KOPT-K1 (cell line): Measurements from ENCODE around the gene SDK2.

Source experiments
- H3K27ac ChIP-seq: fragments of 200-600 bp; sonication (generic); 2 replicates; pipeline ENCODE4 v1.5.1; 2016; ENCODE audit warnings: antibody characterized with exemption, mild to moderate bottlenecking, low read depth, low read length; ENCODE audit not compliant: poor library complexity, severe bottlenecking
- H3K36me3 ChIP-seq: fragments of 200-600 bp; sonication (generic); 2 replicates; pipeline ENCODE4 v1.5.1; 2017; ENCODE audit warnings: antibody characterized with exemption, mild to moderate bottlenecking, low read length, moderate library complexity; ENCODE audit not compliant: insufficient read depth
- H3K9me3 ChIP-seq: fragments of 200-600 bp; sonication (generic); 2 replicates; pipeline ENCODE4 v1.5.1; 2017; ENCODE audit warnings: antibody characterized with exemption, low read length, mild to moderate bottlenecking; ENCODE audit not compliant: insufficient read depth, poor library complexity, severe bottlenecking

Gene SDK2

GRCh38 chr17:73423159-73423715 is 221.0 kb downstream of the SDK2 start:
- no peaks in the 10 kb centered on the region for H3K9me3 ChIP-seq
- H3K27ac ChIP-seq: no peak overlapping the region
- no peaks in the 10 kb centered on the region; the same call in 1 of the 2 replicates for H3K36me3 ChIP-seq

- H3K27ac ChIP-seq: no peak overlapping the region
- H3K36me3 ChIP-seq: no peaks in the 10 kb centered on the region; the same call in 1 of the 2 replicates
- no peaks in the 10 kb centered on the region for H3K9me3 ChIP-seq
Observed at GRCh38 chr17:73422121-73422520, 222.1 kb downstream of the SDK2 start.

GRCh38 chr17:73420897-73421296 is 223.3 kb downstream of the SDK2 start:
- H3K36me3 ChIP-seq: no peaks in the 10 kb centered on the region; the same call in 1 of the 2 replicates
- H3K27ac ChIP-seq: no peak overlapping the region
- no peaks in the 10 kb centered on the region for H3K9me3 ChIP-seq

GRCh38 chr17:73419881-73420280 is 224.4 kb downstream of the SDK2 start:
- Histone ChIP-seq H3K36me3 (no peaks in the 10 kb centered on the region; the same call in 1 of the 2 replicates), H3K9me3 (no peaks in the 10 kb centered on the region), H3K27ac (no peak overlapping the region)

- H3K27ac ChIP-seq: no peak overlapping the region
- no peaks in the 10 kb centered on the region for H3K9me3 ChIP-seq
- no peaks in the 10 kb centered on the region; the same call in 1 of the 2 replicates for H3K36me3 ChIP-seq
Observed at GRCh38 chr17:73419051-73419450, 225.2 kb downstream of the SDK2 start.

- no peaks in the 10 kb centered on the region for H3K9me3 ChIP-seq
- no peaks in the 10 kb centered on the region for H3K36me3 ChIP-seq
- no peak overlapping the region for H3K27ac ChIP-seq
Observed at GRCh38 chr17:73415782-73416181, 228.5 kb downstream of the SDK2 start.

GRCh38 chr17:73414171-73414955 is 229.9 kb downstream of the SDK2 start:
- no peaks in the 10 kb centered on the region for H3K9me3 ChIP-seq
- no peaks in the 10 kb centered on the region for H3K36me3 ChIP-seq
- no peak overlapping the region for H3K27ac ChIP-seq

- Histone ChIP-seq H3K9me3 (no peaks in the 10 kb centered on the region), H3K27ac (no peak overlapping the region), H3K36me3 (no peaks in the 10 kb centered on the region)
Observed at GRCh38 chr17:73412914-73413313, 231.3 kb downstream of the SDK2 start.

- Histone ChIP-seq H3K9me3 (no peaks in the 10 kb centered on the region), H3K27ac (no peak overlapping the region), H3K36me3 (no peaks in the 10 kb centered on the region)
Observed at GRCh38 chr17:73411313-73411747, 232.9 kb downstream of the SDK2 start.

- Histone ChIP-seq H3K9me3 (no peaks in the 10 kb centered on the region), H3K27ac (no peak overlapping the region)
Observed at GRCh38 chr17:73410586-73411312, 233.5 kb downstream of the SDK2 start.

GRCh38 chr17:73404246-73404645 is 240.0 kb downstream of the SDK2 start:
- Histone ChIP-seq H3K27ac (no peak overlapping the region), H3K36me3 (no peaks in the 10 kb centered on the region), H3K9me3 (no peaks in the 10 kb centered on the region)

More at GRCh38 chr17:73410586-73411312, 233.5 kb downstream of the SDK2 start:
- no peaks in the 10 kb centered on the region for H3K36me3 ChIP-seq

GRCh38 chr17:73402466-73402865 is 241.8 kb downstream of the SDK2 start:
- Histone ChIP-seq H3K27ac (no peak overlapping the region), H3K9me3 (no peaks in the 10 kb centered on the region), H3K36me3 (no peaks in the 10 kb centered on the region)

- no peak overlapping the region for H3K27ac ChIP-seq
- H3K9me3 ChIP-seq: no peaks in the 10 kb centered on the region
- no peaks in the 10 kb centered on the region for H3K36me3 ChIP-seq
Observed at GRCh38 chr17:73401911-73402310, 242.3 kb downstream of the SDK2 start.

- Histone ChIP-seq H3K27ac (no peak overlapping the region), H3K9me3 (no peaks in the 10 kb centered on the region), H3K36me3 (no peaks in the 10 kb centered on the region)
Observed at GRCh38 chr17:73400915-73401545, 243.2 kb downstream of the SDK2 start.

GRCh38 chr17:73399056-73399455 is 245.2 kb downstream of the SDK2 start:
- Histone ChIP-seq H3K36me3 (no peaks in the 10 kb centered on the region), H3K27ac (no peak overlapping the region), H3K9me3 (no peaks in the 10 kb centered on the region)
